CD4-positive, alpha-beta T cell (primary cell): Measurements from ENCODE around the gene DCLK1. TPM values are rescaled to one million over a fixed set of nuclear protein-coding genes. Genes with fewer than 3 reads are reported as not detected.

ENCODE experiments used
- ATAC-seq: fragments of 200-7000 bp; cut with Tn5 transposase; one replicate; pipeline ENCODE4 v1.10.0; 2022; ENCODE audit warnings: mild to moderate bottlenecking; ENCODE audit not compliant: poor library complexity
- CTCF ChIA-PET: fragments of 350-600 bp; sonication (Branson Sonifier 250); formaldehyde crosslinking; loops from one replicate; lab custom pipeline; 2021; ENCODE audit warnings: antibody characterized with exemption, inconsistent platforms; lab: Charles Lee
- POLR2A ChIA-PET: fragments of 350-600 bp; sonication (Branson Sonifier 250); formaldehyde crosslinking; loops from one replicate; lab custom pipeline; 2021; ENCODE audit warnings: antibody characterized with exemption, inconsistent platforms; lab: Charles Lee
- DNase-seq, 14 experiments: peaks; one replicate each; pipeline ENCODE4 v3.0.0-alpha.2; 2013 to 2020; ENCODE audit warnings: mixed read lengths in 2 of 14
- H3K27ac ChIP-seq, 2 donors: one replicate each; pipeline versions ENCODE4 v1.5.1 to v1.7.0; 2013; ENCODE audit warnings: low read length in 2 of 2, low read depth in 1 of 2, mild to moderate bottlenecking in 1 of 2
- H3K27me3 ChIP-seq, 2 experiments: 1 replicate in 1 of 2; 2 replicates in 1 of 2; pipeline versions ENCODE4 v1.6.1 to v1.7.0; 2013; ENCODE audit warnings: low read length in 2 of 2, control low read depth in 1 of 2, mild to moderate bottlenecking in 1 of 2, moderate library complexity in 1 of 2; ENCODE audit not compliant: insufficient read depth in 2 of 2, control insufficient read depth in 1 of 2
- H3K36me3 ChIP-seq: one replicate; pipeline ENCODE4 v1.6.1; 2013; ENCODE audit warnings: low read length, control low read depth; ENCODE audit not compliant: insufficient read depth
- H3K4me1 ChIP-seq: one replicate; pipeline ENCODE4 v1.6.1; 2013; ENCODE audit warnings: low read length, control low read depth; ENCODE audit not compliant: insufficient read depth
- H3K4me3 ChIP-seq: one replicate; pipeline ENCODE4 v1.5.1; 2013; ENCODE audit warnings: mild to moderate bottlenecking, low read length, moderate library complexity
- H3K9me3 ChIP-seq, 2 experiments: 1 replicate in 1 of 2; 2 replicates in 1 of 2; pipeline versions ENCODE4 v1.6.1 to v1.7.0; 2013; ENCODE audit warnings: low read length in 2 of 2, mild to moderate bottlenecking in 2 of 2, control low read depth in 1 of 2, moderate library complexity in 1 of 2; ENCODE audit not compliant: control insufficient read depth in 1 of 2, insufficient read depth in 1 of 2
- H3K27ac Mint-ChIP-seq: one replicate; pipeline ENCODE4 v1.8.0; 2020; ENCODE audit warnings: mixed read lengths
- H3K27me3 Mint-ChIP-seq: one replicate; pipeline ENCODE4 v1.8.0; 2021; ENCODE audit warnings: mixed read lengths
- H3K36me3 Mint-ChIP-seq: one replicate; pipeline ENCODE4 v1.8.0; 2021; ENCODE audit warnings: low read depth, mixed read lengths
- H3K4me1 Mint-ChIP-seq: one replicate; pipeline ENCODE4 v1.8.0; 2021; ENCODE audit warnings: low read depth, mixed read lengths
- H3K4me3 Mint-ChIP-seq: one replicate; pipeline ENCODE4 v1.8.0; 2020; ENCODE audit warnings: mild to moderate bottlenecking, mixed read lengths
- H3K9me3 Mint-ChIP-seq: one replicate; pipeline ENCODE4 v1.8.0; 2020; ENCODE audit warnings: mixed read lengths
- intact Hi-C, 2 experiments: fragments of 100-400 bp; cut with DNase I in 1 of 2; cut with micrococcal nuclease in 1 of 2; formaldehyde crosslinking; loops; one replicate each; pipeline versions ENCODE4 v1.15.1 to v1.9.0; 2023 to 2025; cut with DNase I, micrococcal nuclease
- total RNA-seq, 174 experiments: library from RNA in 2 of 174; stranded (reverse) in 2 of 174; gene quantifications; one replicate each; pipeline ENCODE4 v1.2.3 and lab custom pipeline; 2021 to 2026
- TF ChIP-seq, protein P1 (sequence below): fragments of 200-600 bp; IDR thresholded peaks from one replicate; pipeline ENCODE4 v1.8.0; 2022; ENCODE audit warnings: antibody characterized with exemption, mild to moderate bottlenecking

Gene DCLK1
- total RNA-seq, 2 experiments from 2014 or later, result not detected

DNA sequence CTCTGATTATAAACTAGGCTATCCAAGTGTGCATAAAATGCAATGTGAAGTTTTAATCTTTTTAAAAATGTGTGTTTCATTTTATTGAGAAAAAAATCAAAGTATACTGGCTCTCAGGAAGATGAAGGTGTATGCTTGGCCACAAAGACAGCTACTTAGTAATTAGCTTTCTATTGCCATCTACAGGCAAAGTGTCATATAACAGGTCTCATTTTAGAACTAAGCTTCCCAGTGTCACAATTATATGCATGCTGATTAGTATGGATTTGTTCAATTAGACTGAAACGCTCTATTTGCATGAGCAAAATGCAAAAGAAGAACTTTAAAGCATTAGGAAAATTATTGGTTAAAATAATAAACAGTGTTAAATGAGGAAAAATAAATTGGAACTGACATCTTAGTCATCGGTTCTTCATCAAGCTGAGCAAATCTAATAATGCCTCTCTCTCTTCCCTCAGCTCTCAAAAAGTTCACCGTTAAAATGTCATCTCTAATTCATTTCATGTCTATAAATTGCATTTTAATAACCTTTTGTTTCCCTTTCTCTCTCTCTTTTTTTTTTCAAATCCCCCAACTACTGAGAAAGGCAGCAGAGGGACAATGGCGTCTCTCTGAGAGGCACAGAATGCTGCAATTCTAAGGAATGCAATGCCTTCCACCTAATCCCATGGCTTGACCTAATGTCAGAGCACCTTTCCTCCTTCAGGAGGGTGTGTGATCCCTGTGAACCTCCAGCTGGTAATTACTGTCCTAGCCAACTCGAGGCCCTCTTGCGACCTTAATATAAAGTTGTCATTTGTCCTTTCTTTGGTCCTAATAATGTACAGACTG is 341.6 kb downstream of the DCLK1 start:
- intact Hi-C loops, result no loop called here
- H3K27me3 ChIP-seq, result no peaks in the 10 kb centered on the region
- H3K36me3 Mint-ChIP-seq, result no peaks in the 10 kb centered on the region
- H3K36me3 ChIP-seq, result no peaks in the 10 kb centered on the region
- no peaks in the 10 kb centered on the region for H3K9me3 ChIP-seq
- no peaks in the 10 kb centered on the region for H3K4me1 ChIP-seq
- no peaks in the 10 kb centered on the region for H3K9me3 Mint-ChIP-seq
- no peaks in the 10 kb centered on the region for H3K4me1 Mint-ChIP-seq
- H3K4me3 Mint-ChIP-seq, result no peak overlapping the region
- peaks cover 4% of the 10 kb centered on the region for H3K27me3 Mint-ChIP-seq
- H3K27ac ChIP-seq, result no peak overlapping the region
- TF ChIP-seq, protein P1, sequence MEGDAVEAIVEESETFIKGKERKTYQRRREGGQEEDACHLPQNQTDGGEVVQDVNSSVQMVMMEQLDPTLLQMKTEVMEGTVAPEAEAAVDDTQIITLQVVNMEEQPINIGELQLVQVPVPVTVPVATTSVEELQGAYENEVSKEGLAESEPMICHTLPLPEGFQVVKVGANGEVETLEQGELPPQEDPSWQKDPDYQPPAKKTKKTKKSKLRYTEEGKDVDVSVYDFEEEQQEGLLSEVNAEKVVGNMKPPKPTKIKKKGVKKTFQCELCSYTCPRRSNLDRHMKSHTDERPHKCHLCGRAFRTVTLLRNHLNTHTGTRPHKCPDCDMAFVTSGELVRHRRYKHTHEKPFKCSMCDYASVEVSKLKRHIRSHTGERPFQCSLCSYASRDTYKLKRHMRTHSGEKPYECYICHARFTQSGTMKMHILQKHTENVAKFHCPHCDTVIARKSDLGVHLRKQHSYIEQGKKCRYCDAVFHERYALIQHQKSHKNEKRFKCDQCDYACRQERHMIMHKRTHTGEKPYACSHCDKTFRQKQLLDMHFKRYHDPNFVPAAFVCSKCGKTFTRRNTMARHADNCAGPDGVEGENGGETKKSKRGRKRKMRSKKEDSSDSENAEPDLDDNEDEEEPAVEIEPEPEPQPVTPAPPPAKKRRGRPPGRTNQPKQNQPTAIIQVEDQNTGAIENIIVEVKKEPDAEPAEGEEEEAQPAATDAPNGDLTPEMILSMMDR, result no peak
- H3K27ac Mint-ChIP-seq, result no peak overlapping the region
- DNase-seq (no peak), ATAC-seq (no peak)
- no peak overlapping the region for H3K4me3 ChIP-seq
- POLR2A ChIA-PET, result no interaction called here
- CTCF ChIA-PET, result no interaction called here

DNA sequence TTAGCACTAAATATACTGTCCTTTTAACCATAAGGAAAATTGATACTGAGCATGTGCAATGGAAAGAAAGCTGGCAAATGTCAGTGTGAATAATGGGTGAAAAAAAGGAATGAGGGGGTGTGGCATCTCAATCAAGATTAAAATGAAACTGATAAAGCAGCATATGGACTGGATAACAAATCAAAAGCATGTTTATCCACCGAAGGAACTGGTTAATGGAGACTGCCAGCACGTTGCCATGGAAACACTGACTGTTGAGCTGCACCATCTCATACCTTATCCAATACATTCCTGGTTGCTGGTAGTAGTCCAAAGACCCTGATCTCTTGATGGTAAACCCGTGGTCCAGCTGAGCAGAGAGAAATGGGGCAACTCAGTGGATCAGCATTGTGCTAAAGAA is 343.2 kb downstream of the DCLK1 start:
- intact Hi-C loops, result no loop called here
- Histone ChIP-seq H3K4me3 (no peak overlapping the region), H3K27me3 (no peaks in the 10 kb centered on the region), H3K4me1 (no peaks in the 10 kb centered on the region), H3K9me3 (no peaks in the 10 kb centered on the region), H3K36me3 (no peaks in the 10 kb centered on the region), H3K27ac (no peak overlapping the region)
- H3K4me3 Mint-ChIP-seq, result no peak overlapping the region
- no peaks in the 10 kb centered on the region for H3K9me3 Mint-ChIP-seq
- ChIA-PET CTCF (no interaction called here), POLR2A (no interaction called here)
- peaks cover 8% of the 10 kb centered on the region for H3K27me3 Mint-ChIP-seq
- H3K36me3 Mint-ChIP-seq, result no peaks in the 10 kb centered on the region
- no peak for ATAC-seq
- no peak for DNase-seq
- H3K27ac Mint-ChIP-seq, result no peak overlapping the region
- H3K4me1 Mint-ChIP-seq, result no peaks in the 10 kb centered on the region
- TF ChIP-seq, protein P1, result no peak

DNA sequence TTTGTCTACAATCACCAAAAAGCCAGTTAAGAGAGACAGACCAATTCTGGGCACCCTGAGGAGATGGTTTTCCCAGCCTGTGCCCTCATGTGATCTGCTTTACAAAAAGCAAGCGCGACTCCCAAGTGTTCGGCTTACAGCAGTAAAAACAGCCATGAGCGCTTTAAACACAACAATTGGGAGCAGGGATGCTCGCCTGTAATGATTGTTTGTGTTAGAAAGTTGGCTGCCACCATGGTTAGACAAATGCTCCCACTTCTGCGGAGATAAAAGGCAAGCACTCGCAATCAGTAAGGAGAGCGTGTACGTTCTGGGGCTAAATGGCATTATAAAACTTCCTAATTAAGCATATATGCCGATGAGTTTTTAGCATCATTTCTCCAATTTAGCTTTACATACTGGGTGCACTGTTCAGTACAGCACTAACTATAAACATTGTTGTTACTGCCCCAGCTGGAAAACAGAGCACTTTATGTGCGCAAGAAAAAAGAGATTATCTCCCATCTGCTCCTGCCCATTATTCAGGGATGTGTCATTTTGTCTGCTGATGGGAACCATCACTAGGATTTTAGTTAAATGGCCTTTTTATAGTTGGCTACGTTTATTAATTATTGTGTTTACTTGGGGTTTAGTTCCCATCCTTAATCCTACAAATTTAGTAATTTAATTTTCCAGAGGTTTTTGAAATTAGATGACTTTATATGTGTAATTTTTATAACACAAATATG is 345.4 kb downstream of the DCLK1 start:
- CTCF ChIA-PET, result no interaction called here
- no peaks in the 10 kb centered on the region for H3K27me3 ChIP-seq
- H3K4me3 ChIP-seq, result no peak overlapping the region

More for the DNA sequence above, 345.4 kb downstream of the DCLK1 start:
- TF ChIP-seq, protein P1, result no peak
- Mint-ChIP-seq H3K27me3 (peaks cover 8% of the 10 kb centered on the region), H3K9me3 (no peaks in the 10 kb centered on the region), H3K4me3 (no peak overlapping the region), H3K27ac (no peak overlapping the region), H3K4me1 (no peaks in the 10 kb centered on the region), H3K36me3 (no peaks in the 10 kb centered on the region)
- no peaks in the 10 kb centered on the region for H3K36me3 ChIP-seq
- H3K27ac ChIP-seq, result no peak overlapping the region
- intact Hi-C loops, result no loop called here
- no peak for DNase-seq
- POLR2A ChIA-PET, result no interaction called here
- no peak for ATAC-seq
- H3K4me1 ChIP-seq, result no peaks in the 10 kb centered on the region
- H3K9me3 ChIP-seq, result no peaks in the 10 kb centered on the region
